Measurements from ENCODE around the gene PHF14.
"Not testable (repeated sequence)": the region's sequence is repeated elsewhere in the genome, so short reads cannot be mapped to it uniquely, and the experiment has no call there.

PHF14 gene

GRCh38 chr7:10973061-10973941 is at the start of gene PHF14:
Gene PHF14 (plus strand): TSS chr7:10973872. CDS start chr7:10974324, 452 bp downstream.
- DNase-seq (ENCODE audit: low spot score): peak; percentile 99

GRCh38 chr7:10924370-10924769 is 49.3 kb upstream of the PHF14 start:
- DNase-seq (ENCODE audit: low spot score): no peak

GRCh38 chr7:10928203-10928602 is 45.5 kb upstream of the PHF14 start:
- not testable (repeated sequence) for DNase-seq (ENCODE audit: low spot score)

GRCh38 chr7:10930551-10930950 is 43.1 kb upstream of the PHF14 start:
- DNase-seq (ENCODE audit: low spot score): no peak

DNA sequence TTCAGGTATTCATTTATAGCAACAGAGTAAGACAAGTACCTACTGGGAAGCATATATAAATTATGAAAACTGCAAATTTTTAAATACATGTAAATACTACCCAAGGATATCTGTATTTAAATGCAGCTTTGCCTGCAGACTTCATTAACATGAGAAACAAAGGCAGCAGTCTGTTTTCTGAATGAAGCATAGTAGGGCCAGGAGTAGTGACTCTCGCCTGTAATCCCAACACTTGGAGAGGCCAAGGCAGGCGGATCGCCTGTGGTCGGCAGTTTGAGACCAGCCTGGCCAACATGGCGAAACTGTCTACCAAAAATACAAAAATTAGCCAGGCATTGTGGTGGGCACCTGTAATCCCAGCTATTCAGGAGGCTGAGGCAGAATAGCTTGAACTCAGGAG is 42.5 kb upstream of the PHF14 start:
- no peak for DNase-seq (ENCODE audit: low spot score)

DNA sequence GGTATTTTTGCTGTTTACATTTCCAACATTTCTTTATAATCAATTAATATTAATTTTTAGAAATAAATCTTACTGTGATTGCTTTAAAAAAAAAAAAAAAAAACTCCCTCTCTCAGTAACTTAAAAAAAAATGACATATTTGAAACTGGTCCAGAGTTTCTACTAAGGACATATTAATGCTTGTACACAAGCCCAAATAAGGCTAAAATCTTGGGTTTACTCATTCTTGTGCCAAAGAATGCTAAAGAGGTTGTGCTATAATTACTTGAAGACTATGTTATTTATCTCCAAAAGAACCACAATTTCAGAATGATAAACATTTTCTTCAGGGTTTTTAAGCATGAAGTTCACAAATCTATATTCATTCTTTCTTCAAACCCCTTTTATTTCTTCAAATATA is 39.4 kb upstream of the PHF14 start:
- DNase-seq (ENCODE audit: low spot score): no peak

DNA sequence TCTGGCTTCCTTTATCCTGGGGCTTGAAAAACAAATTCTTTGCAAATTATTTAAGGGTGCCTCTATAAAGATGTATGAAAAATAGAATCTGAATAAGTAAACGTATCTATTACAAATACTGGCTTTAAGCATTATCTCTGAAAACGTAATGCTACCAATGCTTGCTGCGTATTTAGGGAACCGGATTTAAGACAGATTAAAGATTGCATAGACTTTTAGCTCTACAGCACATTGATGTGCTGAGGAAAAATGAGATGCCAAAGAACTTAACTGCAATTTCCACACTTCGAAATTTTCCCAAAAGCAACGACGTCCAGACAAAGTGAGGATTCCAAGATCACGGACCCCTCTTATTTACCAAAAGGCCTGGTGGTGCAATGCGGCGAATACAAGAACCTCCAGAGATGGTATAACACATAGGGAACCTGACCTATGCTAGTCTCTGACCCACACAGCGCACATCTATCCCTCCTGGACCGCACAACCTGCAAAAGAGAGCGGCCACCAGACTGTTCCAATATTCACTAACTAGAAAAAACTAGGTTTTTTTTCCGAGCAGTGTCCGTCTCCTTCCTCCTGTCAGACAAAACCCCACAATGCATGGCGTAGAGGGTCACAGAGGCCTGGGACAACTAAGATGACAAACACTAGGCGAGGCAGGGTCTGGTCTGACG is 34.3 kb upstream of the PHF14 start:
- peak; percentile 63 for DNase-seq (ENCODE audit: low spot score)

- DNase-seq (ENCODE audit: low spot score): peak; percentile 98
Observed at GRCh38 chr7:10939911-10940703, 33.6 kb upstream of the PHF14 start.

DNA sequence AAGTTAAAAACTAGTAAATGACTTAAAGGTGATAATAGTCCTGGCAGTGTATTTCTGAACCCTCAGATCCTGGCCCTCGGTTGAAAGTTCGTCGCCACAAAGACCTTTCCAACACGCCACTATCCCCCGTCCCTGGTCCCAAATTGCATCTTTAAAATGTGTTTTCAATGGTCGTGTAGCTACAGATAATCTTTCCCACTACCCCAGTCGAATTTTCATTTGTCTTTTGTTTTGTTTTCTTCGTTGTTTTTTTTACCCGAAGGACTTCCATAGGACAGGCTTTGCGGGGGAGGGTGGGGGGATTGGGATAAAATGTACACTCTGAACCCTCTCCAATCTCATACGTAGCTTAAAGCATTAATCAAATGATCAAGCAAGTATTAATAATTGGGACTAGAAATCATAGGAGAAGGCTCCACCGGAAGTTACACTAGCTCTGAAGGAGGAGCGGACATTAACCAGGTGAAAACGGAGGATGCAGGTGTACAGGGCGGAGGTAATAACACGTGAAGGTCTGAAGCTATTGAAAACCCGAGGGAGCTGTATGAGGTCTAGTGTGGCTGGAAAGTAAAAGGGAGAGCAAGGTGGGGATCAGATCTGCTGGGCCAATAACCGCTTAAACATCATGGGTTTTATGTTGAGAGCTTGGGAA is 32.8 kb upstream of the PHF14 start:
- DNase-seq (ENCODE audit: low spot score): peak; percentile 53

- no peak for DNase-seq (ENCODE audit: low spot score)
Observed at GRCh38 chr7:10950494-10950893, 23.2 kb upstream of the PHF14 start.

- DNase-seq (ENCODE audit: low spot score): not testable (repeated sequence)
Observed at GRCh38 chr7:10950974-10951578, 22.6 kb upstream of the PHF14 start.

- no peak for DNase-seq (ENCODE audit: low spot score)
Observed at GRCh38 chr7:10952588-10952987, 21.1 kb upstream of the PHF14 start.

DNA sequence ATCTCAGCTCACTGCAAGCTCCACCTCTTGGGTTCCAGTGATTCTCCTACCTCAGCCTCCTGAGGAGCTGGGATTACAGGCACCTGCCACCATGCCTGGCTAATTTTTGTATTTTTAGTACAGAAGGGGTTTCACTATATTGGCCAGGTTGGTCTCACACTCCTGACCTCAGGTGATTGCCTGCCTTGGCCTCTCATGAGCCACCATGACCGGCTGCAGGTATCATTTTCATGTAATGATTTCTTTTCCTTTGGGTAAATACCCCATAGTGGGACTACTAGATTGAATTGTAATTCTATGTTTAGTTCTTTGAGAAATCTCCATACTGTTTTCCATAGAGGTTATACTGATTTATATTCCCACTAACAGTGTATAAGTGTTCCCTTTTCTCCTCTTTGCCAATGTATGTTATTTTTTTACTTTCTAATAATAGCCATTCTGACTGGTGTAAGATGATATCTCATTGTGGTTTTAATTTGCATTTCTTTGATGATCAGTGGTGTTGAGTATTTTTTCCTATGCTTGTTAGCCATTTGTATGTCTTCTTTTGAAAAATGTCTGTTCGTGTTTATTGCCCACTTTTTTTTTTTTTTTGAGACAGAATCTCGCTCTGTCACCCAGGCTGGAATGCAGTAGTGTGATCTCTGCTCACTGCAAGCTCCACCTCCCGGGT is 20.5 kb upstream of the PHF14 start:
- not testable (repeated sequence) for DNase-seq (ENCODE audit: low spot score)

DNA sequence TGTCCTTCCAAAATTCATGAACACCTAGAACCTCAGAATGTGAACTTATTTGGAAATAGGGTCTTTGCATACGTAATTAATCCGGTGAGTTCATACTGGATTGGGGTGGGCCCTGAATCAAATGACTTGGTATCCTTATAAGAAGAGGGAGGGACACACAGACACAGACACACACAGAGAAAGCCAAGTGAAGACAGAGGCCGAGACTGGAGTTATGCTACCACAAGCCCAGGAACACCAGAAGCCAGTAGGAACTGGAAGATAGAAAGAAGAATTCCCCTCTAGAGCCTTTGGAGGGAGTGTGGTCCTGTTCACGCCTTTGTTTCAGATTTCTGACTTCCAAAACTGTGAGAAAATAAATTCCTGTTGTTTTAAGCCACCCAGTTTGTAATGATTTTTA is 17.1 kb upstream of the PHF14 start:
- DNase-seq (ENCODE audit: low spot score): no peak

- not testable (repeated sequence) for DNase-seq (ENCODE audit: low spot score)
Observed at GRCh38 chr7:10960242-10960641, 13.4 kb upstream of the PHF14 start.

DNA sequence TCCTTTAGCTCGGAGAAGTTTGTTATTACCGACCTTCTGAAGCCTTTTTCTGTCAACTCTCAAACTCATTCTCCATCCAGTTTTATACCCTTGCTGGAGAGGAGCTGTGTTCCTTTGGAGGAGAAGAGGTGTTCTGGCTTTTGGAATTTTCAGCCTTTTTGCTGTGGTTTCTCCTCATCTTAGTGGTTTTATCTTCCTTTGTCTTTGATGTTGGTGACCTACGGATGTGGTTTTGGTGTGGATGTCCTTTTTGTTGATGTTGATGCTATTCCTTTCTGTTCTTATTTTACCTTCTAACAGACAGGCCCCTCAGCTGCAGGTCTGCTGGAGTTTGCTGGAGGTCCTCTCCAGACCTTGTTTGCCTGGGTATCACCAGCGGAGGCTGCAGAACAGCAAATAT is 8.7 kb upstream of the PHF14 start:
- DNase-seq (ENCODE audit: low spot score): not testable (repeated sequence)

GRCh38 chr7:10972174-10972573 is 1.5 kb upstream of the PHF14 start:
- no peak for DNase-seq (ENCODE audit: low spot score)

DNA sequence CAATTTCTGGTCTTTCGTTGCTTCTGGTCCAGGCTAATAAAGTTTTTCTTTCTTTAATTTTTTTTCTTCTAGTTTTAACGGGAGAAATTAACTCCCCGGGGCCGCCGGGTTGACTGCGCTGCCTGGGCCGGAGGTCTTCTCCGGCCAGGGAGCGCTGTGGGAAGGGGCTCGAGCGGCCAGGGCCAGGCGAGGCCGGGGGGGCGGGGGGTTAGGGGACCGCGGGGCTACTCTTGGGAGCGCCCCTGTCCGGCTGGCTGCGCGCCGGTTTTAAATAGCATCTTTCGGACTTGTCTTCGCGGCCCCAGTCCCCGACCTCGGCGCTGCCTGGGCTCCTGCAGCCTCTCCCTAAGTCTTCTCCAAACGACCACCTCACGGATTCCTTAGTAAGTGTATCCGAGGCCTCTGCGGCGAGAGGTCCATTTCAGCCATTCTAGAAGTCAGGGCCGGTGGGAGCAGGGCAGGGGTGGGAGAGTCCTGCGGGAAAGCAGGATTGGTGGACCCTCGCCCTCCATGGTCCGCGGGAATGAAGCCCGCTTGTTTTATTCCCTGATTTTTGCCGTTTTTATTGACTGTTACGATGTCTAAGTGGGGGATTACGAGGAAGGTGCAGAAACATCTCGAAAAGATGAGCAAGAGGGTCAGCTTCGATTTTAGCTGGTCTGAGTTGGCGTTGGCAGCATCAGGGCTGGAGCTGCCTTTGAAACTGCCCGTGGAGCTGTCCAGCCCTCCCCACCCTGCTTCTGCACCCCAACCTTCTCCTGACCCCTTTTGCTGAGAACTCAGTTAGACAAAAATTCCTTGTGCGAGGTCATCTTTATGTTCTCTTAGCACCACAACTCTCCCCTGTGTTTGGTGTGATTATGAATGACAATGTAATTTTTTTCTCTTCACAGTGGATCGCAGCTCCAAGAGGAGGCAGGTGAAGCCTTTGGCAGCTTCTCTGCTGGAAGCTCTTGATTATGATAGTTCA is 555 bp downstream of the PHF14 start:
- peak; percentile 63 for DNase-seq (ENCODE audit: low spot score)

GRCh38 chr7:10977113-10977512 is 3.4 kb downstream of the PHF14 start:
- no peak for DNase-seq (ENCODE audit: low spot score)

DNA sequence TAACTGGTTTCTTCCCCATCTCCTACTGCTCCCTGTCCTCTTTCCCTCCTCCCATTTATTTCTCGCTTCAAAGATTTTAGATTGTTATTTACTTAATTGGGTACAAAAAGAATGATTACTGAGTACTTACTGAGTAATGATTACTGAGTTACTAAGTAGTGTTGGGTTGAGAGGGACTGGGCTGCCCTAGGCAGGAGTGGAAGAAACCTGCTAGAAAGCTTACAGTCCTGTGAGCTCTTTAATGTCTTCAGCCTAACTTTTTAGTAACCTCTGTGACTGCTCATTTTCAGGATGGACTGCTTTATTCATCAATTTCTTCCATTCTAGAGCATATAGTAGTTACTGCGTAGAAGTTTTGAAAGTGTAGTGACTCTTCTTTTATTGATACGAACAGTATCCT is 7.6 kb downstream of the PHF14 start:
- no peak for DNase-seq (ENCODE audit: low spot score)
